ENCODE data around the gene KRTAP10-4.

KRTAP10-4 gene

GRCh38 chr21:44617071-44617501 is 43.6 kb downstream of the KRTAP10-4 start:
- no peak for DNase-seq (ENCODE audit: low spot score)

GRCh38 chr21:44618504-44618903 is 45.0 kb downstream of the KRTAP10-4 start:
- no peak for DNase-seq (ENCODE audit: low spot score)

GRCh38 chr21:44618909-44619308 is 45.4 kb downstream of the KRTAP10-4 start:
- no peak for DNase-seq (ENCODE audit: low spot score)

- no peak for DNase-seq (ENCODE audit: low spot score)
Observed at GRCh38 chr21:44619886-44620285, 46.4 kb downstream of the KRTAP10-4 start.

GRCh38 chr21:44623575-44623974 is 50.0 kb downstream of the KRTAP10-4 start:
- DNase-seq (ENCODE audit: low spot score), result no peak
